GM19240 (cell line): Measurements from ENCODE around the gene FOS.
A peak's percentile ranks its signal among the peaks of the same experiment; 100 is the strongest.
"Not testable (repeated sequence)": the region's sequence is repeated elsewhere in the genome, so short reads cannot be mapped to it uniquely, and the experiment has no call there.

Source experiments
- DNase-seq: peaks from one replicate; pipeline ENCODE4 v3.0.0; 2011; ENCODE audit warnings: low spot score; ENCODE audit not compliant: insufficient read length

Gene FOS

GRCh38 chr14:75278422-75279152 is at the start of gene FOS:
Gene FOS (plus strand): TSS chr14:75278828. CDS start chr14:75278983, 155 bp downstream.
- DNase-seq, result peak; percentile 92

- DNase-seq, result no peak
Measured at GRCh38 chr14:75229661-75230139, 48.9 kb upstream of the FOS start.

- no peak for DNase-seq
Measured at GRCh38 chr14:75230140-75230792, 48.4 kb upstream of the FOS start.

- no peak for DNase-seq
Measured at GRCh38 chr14:75231320-75231719, 47.3 kb upstream of the FOS start.

- no peak for DNase-seq
Measured at GRCh38 chr14:75232191-75232590, 46.4 kb upstream of the FOS start.

- no peak for DNase-seq
Measured at GRCh38 chr14:75232597-75232996, 46.0 kb upstream of the FOS start.

- no peak for DNase-seq
Measured at GRCh38 chr14:75234173-75235115, 44.2 kb upstream of the FOS start.

GRCh38 chr14:75235198-75235597 is 43.4 kb upstream of the FOS start:
- not testable (repeated sequence) for DNase-seq

GRCh38 chr14:75236467-75236866 is 42.2 kb upstream of the FOS start:
- no peak for DNase-seq

- no peak for DNase-seq
Measured at GRCh38 chr14:75236901-75237419, 41.7 kb upstream of the FOS start.

- no peak for DNase-seq
Measured at GRCh38 chr14:75238756-75239455, 39.7 kb upstream of the FOS start.

GRCh38 chr14:75240781-75241180 is 37.8 kb upstream of the FOS start:
- no peak for DNase-seq

GRCh38 chr14:75242546-75243273 is 35.9 kb upstream of the FOS start:
- no peak for DNase-seq

GRCh38 chr14:75244121-75244520 is 34.5 kb upstream of the FOS start:
- no peak for DNase-seq

- no peak for DNase-seq
Measured at GRCh38 chr14:75246546-75247285, 31.9 kb upstream of the FOS start.

- DNase-seq, result no peak
Measured at GRCh38 chr14:75247286-75247922, 31.2 kb upstream of the FOS start.

GRCh38 chr14:75247939-75248338 is 30.7 kb upstream of the FOS start:
- no peak for DNase-seq

GRCh38 chr14:75249251-75249957 is 29.2 kb upstream of the FOS start:
- peak; percentile 75 for DNase-seq
